CD1c-positive myeloid dendritic cell (primary cell): ENCODE results near the gene COQ10B.
"Not testable (repeated sequence)": the region's sequence is repeated elsewhere in the genome, so short reads cannot be mapped to it uniquely, and the experiment has no call there.

Source experiments
- DNase-seq: peaks from one replicate; pipeline ENCODE4 v3.0.0-alpha.2; 2016; ENCODE audit errors: extremely low spot score

Gene COQ10B

GRCh38 chr2:197453123-197453913 lies at the start of gene COQ10B:
TSS of gene COQ10B (plus strand) at chr2:197453552. CDS start at chr2:197453561, 9 bp downstream.
- DNase-seq, result peak; percentile 99

GRCh38 chr2:197405582-197405981 lies 47.8 kb upstream of the COQ10B start:
- no peak for DNase-seq

DNA sequence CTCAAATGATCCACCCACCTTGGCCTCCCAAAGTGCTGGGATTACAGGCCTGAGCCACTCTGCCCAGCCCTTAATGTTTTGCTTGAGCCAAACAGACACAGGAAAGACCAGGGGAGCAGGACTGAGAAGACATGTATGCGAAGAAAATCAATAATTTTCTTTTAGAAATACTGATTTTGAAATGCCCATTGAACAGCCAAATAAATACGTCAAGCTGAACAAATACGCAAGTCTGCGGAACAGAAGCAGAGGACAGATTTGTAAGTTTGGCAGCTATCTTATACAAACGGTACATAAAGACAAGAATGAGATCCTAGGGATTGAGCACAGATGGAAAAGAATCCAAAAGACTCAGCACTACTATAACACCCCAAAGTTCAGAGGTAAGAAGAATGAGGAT lies 39.3 kb upstream of the COQ10B start:
- no peak for DNase-seq

DNA sequence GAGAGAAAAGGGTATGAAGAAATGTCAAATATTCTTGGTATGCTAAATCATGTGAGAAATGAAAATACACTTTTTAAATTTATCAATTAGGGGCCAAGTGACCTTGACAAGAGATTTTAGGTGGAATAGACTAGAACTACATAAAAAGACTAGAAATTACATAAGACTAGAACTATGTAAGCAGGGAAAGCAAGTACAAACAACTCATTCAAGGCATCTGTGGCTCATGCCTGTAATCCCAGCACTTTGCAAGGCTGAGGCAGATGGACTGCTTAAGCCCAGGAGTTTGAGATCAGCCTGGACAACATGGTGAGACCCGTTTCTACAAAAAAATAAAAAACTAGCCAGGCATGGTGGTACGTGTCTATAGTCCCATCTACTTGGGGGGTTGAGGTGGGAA lies 38.8 kb upstream of the COQ10B start:
- no peak for DNase-seq

DNA sequence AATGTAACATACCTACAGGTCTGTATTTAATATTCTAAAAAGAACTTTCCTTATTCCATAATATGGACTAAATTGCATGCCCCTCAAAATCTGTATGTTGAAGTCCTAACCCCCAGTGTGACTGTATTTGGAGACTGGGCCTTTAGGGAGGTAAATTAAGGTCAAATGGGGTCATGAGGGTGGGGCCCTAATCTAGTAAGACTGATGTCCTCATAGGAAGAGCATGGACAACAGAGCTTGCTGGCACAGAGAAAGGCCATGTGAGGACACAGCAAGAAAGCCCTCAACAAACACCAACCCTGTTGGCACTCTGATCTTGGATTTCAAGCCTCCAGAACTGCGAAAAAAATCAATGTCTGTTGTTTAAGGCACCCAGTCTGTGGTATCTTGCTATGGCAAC lies 37.1 kb upstream of the COQ10B start:
- DNase-seq, result no peak

DNA sequence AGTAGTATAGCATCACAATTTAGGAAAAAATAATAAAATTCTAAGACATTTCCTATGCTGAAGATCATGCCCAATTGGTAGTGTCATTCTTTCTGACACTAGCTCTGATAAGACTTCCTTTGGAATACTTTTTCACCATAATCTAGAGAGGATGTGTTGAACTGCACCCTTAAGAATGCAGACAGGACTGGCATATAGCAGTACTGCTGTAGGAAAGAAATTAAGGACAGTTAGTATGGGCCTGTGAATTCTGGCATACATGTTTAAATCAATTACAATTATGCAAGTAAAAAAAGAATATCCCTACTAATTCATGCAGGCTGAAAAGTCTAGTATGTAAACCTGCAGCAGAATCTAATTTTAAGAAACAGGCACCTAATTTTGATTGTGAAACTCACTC lies 33.9 kb upstream of the COQ10B start:
- DNase-seq, result no peak

DNA sequence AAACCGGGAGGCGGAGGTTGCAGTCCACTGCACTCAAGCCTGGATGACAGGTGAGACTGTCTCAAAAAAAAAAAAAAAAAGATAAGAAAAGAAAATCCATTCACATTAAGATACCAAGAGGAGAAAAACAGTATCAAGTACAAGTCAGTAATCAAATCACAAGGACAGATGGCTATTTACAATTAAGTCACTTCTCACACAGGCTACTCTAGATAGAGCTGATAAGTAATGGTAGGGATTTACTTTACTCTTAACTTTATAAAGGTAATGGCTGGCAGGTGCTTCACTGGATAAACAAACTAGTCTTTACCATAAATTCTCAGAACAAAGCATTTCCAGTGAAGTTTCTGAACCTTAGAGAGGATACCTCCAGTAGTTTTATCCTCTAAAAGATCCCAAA lies 30.0 kb upstream of the COQ10B start:
- DNase-seq, result no peak

- no peak for DNase-seq
These were observed 27.8 kb upstream of the COQ10B start for GRCh38 chr2:197425550-197425949.

DNA sequence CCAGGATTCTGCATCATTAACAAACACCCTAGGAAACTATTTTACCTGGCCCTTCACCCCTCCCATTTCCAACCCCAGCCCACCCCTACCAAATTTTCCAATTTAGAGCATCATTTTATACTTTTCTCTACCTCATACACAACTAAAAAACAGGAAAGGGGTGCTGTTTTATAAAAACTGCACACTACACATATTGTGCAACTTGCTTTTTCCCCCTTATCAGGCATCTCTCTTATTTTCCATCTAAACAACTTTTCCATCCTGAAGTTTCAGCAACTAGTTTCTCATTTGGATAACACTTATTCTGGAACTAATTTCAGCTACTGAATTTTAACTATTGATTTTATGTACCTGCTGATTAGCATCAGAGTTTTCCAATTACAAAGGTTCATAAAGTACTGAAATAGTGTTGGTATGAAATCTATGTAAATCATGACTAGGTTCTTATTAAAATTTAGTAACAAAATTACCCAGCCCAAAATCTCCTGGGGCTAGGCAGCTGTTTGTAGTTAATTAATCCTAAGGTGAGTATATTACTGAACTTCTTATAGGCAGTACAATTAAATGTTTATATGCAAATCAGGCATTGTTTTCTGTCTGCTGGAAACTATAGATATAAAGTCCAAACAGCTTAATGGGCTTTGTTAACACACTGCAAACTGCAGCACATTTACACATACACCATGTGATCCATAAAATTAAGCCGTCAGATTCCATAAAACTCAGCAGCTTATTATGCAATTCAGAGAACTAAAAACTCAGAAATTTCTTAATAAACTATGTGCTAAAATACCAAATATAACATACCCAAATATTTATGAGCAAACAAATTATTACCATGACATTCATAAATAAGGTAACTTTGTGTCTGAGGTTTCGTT lies 26.4 kb upstream of the COQ10B start:
- no peak for DNase-seq

GRCh38 chr2:197427986-197428385 lies 25.4 kb upstream of the COQ10B start:
- DNase-seq, result no peak

GRCh38 chr2:197431858-197432257 lies 21.5 kb upstream of the COQ10B start:
- no peak for DNase-seq

DNA sequence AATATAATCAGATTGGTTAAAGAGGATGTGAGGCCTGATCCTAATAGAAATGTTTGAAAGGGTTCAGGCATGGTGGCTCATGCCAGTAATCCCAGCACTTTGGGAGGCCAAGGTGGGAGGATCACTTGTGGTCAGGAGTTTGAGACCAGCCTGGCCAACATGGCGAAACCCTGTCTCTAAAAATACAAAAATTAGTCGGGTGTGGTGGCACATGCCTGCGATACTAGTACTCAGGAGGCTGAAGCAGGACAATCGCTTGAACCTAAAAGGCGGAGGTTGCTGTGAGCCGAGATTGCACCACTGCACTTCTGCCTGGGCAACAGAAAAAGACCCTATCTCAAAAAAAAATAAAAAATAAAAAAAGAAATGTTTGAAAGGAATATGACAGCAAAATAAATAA lies 20.8 kb upstream of the COQ10B start:
- DNase-seq, result not testable (repeated sequence)

GRCh38 chr2:197433780-197434438 lies 19.4 kb upstream of the COQ10B start:
- peak; percentile 17 for DNase-seq

DNA sequence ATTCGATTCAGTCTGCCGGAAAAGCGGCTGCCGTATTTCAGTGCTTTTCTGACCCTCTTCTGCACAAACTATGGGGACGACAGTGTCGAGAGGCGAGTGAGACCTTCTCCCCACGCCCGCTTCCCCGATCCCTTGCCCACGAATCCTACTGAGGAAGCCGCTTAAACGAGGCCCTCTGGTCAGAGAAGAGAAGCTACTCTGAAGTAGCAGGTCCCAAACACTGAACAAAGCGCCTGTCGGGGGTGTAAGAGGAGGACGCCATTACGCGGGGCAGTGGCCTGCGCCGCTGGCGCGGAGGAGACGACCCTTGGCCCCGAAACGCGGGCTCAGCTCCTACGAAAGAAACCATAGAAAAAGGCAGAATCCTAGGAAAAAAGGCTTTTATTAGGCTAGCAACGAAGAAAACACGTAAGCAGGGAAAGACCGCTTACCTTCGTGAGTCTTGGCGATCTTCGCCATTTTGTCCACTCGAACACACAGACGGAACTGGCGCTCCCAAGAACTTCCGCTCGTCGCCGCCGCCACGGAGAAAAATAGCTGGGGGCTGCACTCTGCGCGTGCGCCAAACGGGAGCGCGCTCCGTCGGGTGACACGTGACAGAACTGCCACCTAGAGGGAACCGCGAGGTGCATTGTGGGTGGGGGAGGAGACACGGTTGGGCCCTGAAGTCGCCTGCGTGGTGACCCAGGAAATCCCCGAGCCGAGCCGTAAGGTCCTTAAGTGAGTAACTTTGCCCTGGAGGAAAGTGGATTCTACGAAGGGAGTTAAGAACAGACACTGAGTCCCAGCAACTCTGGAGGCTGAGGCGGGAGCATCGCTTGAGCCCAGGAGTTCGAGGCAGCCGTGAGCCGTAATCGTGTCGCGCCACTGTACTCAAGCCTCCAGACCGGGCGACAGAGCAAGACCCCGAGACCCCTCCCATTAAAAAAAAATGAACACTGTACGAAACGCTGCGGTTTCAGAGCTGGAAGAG lies 18.5 kb upstream of the COQ10B start, which contains the start of gene SF3B1:
Gene SF3B1, minus strand, starts transcription at position 488 of the 973 bp plus-strand sequence. Its CDS starts 29 bp downstream, at position 459.
- DNase-seq, result peak; percentile 100

DNA sequence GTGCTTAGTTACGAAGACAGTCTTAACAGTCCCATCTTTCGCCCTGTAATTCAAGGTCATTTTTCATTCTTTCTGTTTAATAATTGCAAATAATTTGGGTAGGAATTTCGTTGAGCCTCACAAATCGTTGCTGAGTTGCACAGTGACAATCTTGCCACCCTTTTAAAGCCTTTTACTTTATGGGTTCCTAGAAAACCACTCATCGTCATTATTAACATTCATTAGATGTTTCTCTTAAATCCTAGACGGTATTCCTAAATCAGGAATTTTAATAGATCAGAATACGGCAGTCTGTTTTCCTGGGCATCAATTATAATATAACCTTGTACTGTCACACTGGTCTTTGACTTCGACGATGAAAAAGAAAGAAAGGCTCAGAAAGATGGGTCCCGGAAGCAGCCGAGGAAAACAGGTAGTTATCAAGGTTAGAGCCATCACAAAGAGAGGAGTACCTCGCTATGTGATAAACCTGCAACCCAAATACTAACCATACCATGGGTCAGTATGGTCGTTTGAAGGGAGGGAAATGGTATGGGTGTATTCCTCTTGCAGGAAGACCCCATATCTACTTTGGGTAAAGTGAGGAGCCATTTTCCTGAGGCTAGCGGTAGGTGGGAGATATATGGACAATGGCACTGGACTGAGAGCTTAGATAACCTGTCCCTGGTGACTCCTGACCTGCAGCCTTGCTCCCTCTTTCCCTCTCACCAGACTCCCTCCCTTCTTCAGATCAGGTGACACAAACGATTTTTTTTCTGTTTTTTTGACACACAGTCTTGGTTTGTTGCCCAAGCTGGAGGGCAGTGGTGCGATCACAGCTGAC lies 17.5 kb upstream of the COQ10B start:
- no peak for DNase-seq

DNA sequence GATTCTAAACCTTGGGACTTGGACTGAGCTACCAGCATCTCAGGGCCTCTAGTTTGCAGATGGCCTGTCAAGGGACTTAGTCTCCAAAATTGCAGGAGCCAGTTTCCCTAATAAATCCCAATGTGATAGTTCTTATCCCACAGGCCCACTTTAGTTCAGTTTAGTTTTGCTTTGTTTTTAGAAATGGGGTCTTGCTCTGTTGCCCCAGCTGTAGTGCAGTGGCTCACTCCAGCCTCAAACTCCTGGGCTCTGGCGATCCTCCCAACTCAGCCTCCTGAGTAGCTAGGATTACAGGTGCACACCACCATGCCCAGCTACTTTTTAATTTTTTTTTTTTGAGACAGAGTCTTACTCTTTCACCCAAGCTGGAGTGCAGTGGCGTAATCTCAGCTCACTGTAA lies 16.0 kb upstream of the COQ10B start:
- no peak for DNase-seq

- DNase-seq, result peak; percentile 62
These were observed 10.5 kb upstream of the COQ10B start for GRCh38 chr2:197442857-197443256.

GRCh38 chr2:197445746-197446145 lies 7.6 kb upstream of the COQ10B start:
- no peak for DNase-seq

- no peak for DNase-seq
These were observed 6.5 kb upstream of the COQ10B start for GRCh38 chr2:197446844-197447243.

GRCh38 chr2:197450465-197450864 lies 2.9 kb upstream of the COQ10B start:
- no peak for DNase-seq
